SK-N-MC (cell line): ENCODE results near the gene WDR7.

Experiments
- DNase-seq: peaks from one replicate; pipeline ENCODE4 v3.0.0-alpha.2; 2011; ENCODE audit warnings: low read depth, low spot score
- H3K27ac ChIP-seq: fragments of 200-600 bp; sonication (generic); 2 replicates; pipeline ENCODE4 v1.5.1; 2016; ENCODE audit warnings: mixed run types
- H3K36me3 ChIP-seq: fragments of 200-600 bp; sonication (generic); 2 replicates; pipeline ENCODE4 v1.6.1; 2017; ENCODE audit warnings: antibody characterized with exemption, low read length, mixed read lengths; ENCODE audit not compliant: insufficient read depth
- H3K4me3 ChIP-seq: fragments of 200-600 bp; sonication (generic); 2 replicates; pipeline ENCODE4 v1.5.1; 2016
- H3K9ac ChIP-seq: fragments of 200-600 bp; sonication (generic); 2 replicates; pipeline ENCODE4 v1.8.0; 2017; ENCODE audit warnings: mixed run types, mixed read lengths; ENCODE audit not compliant: insufficient read length
- H3K9me3 ChIP-seq: fragments of 200-600 bp; sonication (generic); 2 replicates; pipeline ENCODE4 v1.6.1; 2017; ENCODE audit warnings: low read depth, mild to moderate bottlenecking, antibody characterized with exemption, low read length, moderate library complexity, mixed read lengths
- EZH2 ChIP-seq: fragments of 200-600 bp; sonication (generic); IDR thresholded peaks from one replicate; pipeline ENCODE4 v1.6.1; 2017; ENCODE audit warnings: antibody characterized with exemption
- FOXP2 ChIP-seq: optimal IDR thresholded peaks from 2 replicates; pipeline ENCODE3; 2011; ENCODE audit warnings: mild to moderate bottlenecking, moderate library complexity; ENCODE audit not compliant: insufficient read depth; ENCODE audit errors: extremely low read length, control extremely low read depth
- POLR2AphosphoS5 ChIP-seq: IDR thresholded peaks from 2 replicates; pipeline ENCODE4 v1.6.1; 2012; ENCODE audit warnings: mild to moderate bottlenecking, low read depth, low read length, borderline replicate concordance

Gene WDR7

DNA sequence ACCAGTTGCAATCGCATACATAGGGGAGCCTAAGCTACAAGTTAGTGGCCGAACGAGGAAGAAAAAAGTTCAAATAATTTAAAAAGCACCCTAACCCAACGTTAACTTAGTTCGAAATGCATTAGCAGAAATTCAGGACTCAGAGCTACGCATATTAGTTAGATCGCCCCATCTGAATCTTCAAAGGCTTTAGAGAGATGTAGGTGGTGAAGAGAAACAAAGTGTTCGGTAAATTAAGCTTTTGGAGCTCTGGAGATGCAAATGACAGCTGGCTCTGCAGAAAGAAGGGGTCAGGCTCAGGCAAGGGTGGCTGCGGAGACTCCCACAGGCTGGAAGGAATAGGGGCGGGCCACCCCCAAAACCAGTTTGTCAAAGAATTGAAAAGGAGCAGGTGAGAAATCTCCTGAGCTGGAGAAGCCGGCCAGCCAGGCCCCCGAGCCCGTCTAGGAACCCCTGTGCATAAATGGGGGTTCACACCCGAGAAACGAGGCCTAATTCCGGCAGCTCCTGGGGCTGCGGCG, 13.4 kb upstream of the WDR7 start:
- no peak for DNase-seq

DNA sequence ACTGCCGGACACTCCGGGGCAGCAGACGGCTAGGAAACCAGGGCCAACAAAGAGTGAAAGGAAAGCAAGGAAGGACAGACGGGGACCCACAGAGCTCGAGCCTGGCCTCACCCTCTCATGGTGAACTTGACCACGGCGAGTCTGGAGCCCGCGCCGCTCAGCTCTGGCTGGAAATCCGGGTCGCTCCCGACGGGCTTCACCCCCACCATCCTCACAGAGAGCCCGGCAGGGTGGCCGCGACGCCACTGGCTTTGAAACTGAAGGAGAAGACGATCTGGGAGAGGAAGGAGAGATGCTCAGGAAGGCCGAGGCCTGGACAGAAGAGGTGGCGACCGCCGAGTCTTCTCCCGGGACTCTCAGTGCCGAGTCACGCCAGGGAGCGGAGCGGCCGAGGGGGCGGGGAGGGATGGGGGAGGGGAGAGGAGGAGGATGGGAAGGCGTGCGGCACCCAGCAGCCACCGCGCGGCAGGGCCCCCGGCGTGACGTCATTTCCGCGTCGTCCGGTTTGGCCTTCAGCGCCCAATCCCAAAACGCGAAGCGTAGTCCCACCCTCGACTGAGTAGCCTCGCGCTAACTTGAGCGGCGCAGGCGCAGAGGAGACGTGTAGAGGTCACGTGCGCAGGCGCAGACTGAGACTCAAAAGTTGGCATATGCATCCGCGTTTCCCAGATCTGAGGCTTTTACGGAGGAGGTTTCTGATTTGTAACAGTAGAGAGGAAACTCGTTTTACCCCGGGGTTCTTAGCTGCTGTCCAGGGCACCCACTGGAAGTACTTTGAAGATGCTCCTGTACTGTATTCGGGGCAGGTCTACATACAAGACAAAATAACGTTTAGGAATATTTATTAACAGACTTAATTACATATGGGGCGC, 12.7 kb upstream of the WDR7 start, which contains the start of gene TXNL1:
TSS of gene TXNL1 (minus strand) at position 361 of the 872 bp plus-strand sequence. CDS start at position 209, 152 bp downstream.
- peak within 1 kb of the TSS; percentile 94 for H3K9ac ChIP-seq
- no peaks in the 10 kb centered on the region for H3K9me3 ChIP-seq
- H3K4me3 ChIP-seq = peak within 1 kb of the TSS; percentile 93
- H3K36me3 ChIP-seq = peaks cover 16% of the 10 kb centered on the region
- peak within 1 kb of the TSS; percentile 83 for H3K27ac ChIP-seq
- DNase-seq = peak; percentile 94
- TF ChIP-seq FOXP2 (no peak), EZH2 (no peak), POLR2AphosphoS5 (peak; percentile 84)

More for the DNA sequence above, 13.4 kb upstream of the WDR7 start:
- Histone ChIP-seq H3K4me3 (peak overlapping the region; percentile 93), H3K9me3 (no peaks in the 10 kb centered on the region), H3K9ac (peak overlapping the region; percentile 94), H3K36me3 (peaks cover 19% of the 10 kb centered on the region), H3K27ac (peak overlapping the region; percentile 83)
- TF ChIP-seq FOXP2 (no peak), POLR2AphosphoS5 (no peak), EZH2 (no peak)

DNA sequence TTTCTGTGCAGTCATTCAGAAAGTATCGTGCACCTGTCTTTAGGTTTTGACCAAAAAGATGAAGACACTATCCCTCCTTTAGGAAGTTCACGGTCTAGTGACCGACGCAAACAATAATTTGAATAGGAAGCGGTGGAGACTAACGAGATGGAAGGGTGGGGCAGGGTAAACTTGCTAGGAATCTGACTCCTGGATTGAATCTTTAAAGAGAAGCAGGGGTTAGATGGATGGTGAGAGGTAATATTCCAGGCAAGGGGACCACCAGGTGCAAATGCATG, 12.1 kb upstream of the WDR7 start:
- H3K9ac ChIP-seq = peak overlapping the region; percentile 74
- peak overlapping the region; percentile 93 for H3K4me3 ChIP-seq
- H3K27ac ChIP-seq = peak overlapping the region; percentile 75
- no peak for DNase-seq
- peaks cover 15% of the 10 kb centered on the region for H3K36me3 ChIP-seq
- no peak for TF ChIP-seq POLR2AphosphoS5
- no peaks in the 10 kb centered on the region for H3K9me3 ChIP-seq

DNA sequence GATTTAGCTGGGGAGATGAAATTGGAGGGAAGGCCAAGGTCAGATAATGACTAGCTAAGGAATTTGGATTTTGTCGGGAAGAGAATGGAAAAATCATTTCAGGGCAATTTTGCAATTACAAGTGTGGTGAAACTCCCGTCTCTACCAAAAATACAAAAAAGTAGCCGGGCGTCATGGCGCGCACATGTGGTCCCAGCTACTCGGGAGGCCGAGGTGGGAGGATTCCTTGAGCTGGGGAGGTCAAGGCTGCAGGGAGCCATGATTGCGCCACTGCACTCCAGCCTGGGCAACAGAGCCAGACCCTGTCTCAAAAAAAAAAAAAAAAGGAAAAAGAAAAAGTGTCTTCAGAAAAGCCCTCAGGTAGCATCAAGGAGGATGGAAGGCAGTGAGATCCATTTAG, 11.6 kb upstream of the WDR7 start:
- peaks cover 9% of the 10 kb centered on the region for H3K36me3 ChIP-seq
- no peak overlapping the region for H3K9ac ChIP-seq
- DNase-seq = no peak
- no peaks in the 10 kb centered on the region for H3K9me3 ChIP-seq
- TF ChIP-seq POLR2AphosphoS5 (no peak), EZH2 (no peak), FOXP2 (no peak)
- no peak overlapping the region for H3K27ac ChIP-seq
- H3K4me3 ChIP-seq = no peak overlapping the region; the same call in 1 of the 2 replicates

DNA sequence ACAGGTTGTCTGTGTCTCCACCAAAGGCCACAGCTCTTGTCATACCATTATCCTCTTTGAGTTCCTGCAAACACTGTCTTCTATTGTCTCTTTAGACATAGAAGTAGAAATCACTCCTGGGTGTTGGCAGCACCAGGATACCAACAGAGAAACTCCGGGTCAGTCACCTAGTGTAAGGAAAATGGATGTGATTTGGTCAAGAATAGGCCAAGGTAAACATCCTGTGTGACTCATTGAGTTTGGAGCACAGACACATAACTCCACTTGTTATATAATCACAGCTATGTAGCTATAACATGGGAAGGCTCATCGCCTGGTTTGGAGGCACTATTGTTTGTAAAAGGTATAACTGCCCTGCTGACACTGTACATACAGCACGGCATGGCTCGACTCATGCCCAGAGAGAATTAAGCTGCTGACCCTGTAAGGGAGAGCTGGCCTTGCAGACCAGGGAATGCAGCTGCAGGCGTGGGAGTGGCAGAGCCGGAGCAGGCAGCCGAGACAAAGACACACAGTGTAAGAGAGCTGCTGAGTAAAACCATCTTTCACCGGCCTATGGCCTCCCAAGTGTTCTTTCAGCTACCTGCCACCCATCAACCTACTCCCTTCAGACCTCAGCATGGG, 9.3 kb upstream of the WDR7 start:
- H3K9me3 ChIP-seq = no peaks in the 10 kb centered on the region
- no peak overlapping the region for H3K27ac ChIP-seq
- H3K4me3 ChIP-seq = no peak overlapping the region
- H3K36me3 ChIP-seq = no peaks in the 10 kb centered on the region
- DNase-seq = no peak
- TF ChIP-seq EZH2 (no peak), FOXP2 (no peak), POLR2AphosphoS5 (no peak)
- no peak overlapping the region for H3K9ac ChIP-seq

DNA sequence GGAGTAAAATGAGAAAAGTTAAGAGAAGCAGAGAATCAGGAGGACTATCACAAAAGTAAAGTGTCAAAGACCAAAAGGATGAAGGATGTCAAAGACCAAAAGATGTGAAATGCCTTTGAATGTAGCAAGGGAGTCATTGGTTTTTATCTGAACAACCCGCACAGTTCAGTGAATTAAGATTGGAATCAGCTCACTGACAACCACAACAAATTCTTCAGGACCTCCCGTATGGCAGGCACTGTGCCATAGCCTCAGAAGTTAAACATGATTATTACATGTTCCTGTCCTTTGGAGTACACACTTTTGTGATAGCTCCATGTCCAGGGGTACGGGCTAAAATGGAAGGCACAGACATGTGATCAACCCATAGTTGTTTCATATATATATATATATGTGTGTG, 7.8 kb upstream of the WDR7 start:
- DNase-seq = no peak
- no peaks in the 10 kb centered on the region for H3K36me3 ChIP-seq
- H3K27ac ChIP-seq = no peak overlapping the region
- no peak overlapping the region for H3K9ac ChIP-seq
- TF ChIP-seq FOXP2 (no peak), POLR2AphosphoS5 (no peak), EZH2 (no peak)
- no peaks in the 10 kb centered on the region for H3K9me3 ChIP-seq
- no peak overlapping the region for H3K4me3 ChIP-seq

DNA sequence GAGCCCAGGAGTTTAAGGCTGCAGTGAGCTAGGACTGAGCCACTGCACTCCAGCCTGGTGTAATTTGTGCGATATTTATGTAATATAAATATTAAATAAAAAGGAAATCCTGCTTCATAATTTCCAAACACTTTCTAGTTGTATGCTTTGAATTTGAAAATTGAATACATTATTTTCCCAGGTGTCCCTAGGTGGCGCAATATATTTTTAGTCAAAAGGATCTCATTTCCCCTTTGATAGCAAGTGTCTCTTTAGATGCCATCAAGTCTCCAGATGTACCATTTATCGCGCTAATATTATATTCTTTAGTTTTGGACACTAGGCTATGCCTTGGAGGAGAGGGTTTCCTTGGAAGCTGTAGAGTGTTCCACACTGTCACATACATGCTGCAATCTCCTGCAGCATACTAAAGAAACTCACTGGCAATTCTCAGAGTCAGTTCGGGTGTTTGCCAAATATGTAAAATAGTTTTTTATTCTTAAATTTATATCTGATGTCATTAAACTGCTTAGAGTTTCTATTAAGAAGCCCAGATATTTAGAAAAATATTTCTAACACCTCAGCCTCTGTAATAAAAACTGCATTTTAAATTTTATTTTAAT, 5.6 kb upstream of the WDR7 start:
- Histone ChIP-seq H3K4me3 (no peak overlapping the region), H3K36me3 (no peaks in the 10 kb centered on the region), H3K9ac (no peak overlapping the region), H3K27ac (no peak overlapping the region), H3K9me3 (no peaks in the 10 kb centered on the region)
- no peak for DNase-seq
- no peak for TF ChIP-seq EZH2
- TF ChIP-seq POLR2AphosphoS5 = no peak
- TF ChIP-seq FOXP2 = no peak

DNA sequence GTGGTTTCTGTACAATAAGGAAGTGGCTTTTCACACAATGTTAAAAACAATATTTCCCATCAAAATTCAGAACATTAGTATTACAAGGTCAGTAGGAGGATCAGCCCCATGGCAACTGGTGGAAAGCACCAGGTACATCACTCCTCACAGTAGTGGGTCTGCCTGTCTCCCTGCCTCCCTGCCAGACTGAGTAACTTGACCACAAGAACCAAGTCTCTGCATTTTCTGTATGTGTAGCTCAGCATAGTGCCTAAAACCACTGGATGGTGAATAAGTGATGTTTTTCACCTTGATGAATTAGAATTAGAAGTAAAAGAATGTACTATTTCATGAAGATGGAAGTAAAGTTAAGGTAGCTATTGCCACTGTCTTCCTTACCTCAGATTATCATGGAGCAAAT, 4.1 kb upstream of the WDR7 start:
- no peak for DNase-seq
- H3K9ac ChIP-seq = no peak overlapping the region
- no peaks in the 10 kb centered on the region for H3K9me3 ChIP-seq
- H3K4me3 ChIP-seq = no peak overlapping the region
- no peak for TF ChIP-seq FOXP2
- no peak for TF ChIP-seq EZH2
- no peak for TF ChIP-seq POLR2AphosphoS5
- no peak overlapping the region for H3K27ac ChIP-seq
- no peaks in the 10 kb centered on the region for H3K36me3 ChIP-seq
